ENCODE measurements around the gene PNPLA7.

PNPLA7 gene

DNA sequence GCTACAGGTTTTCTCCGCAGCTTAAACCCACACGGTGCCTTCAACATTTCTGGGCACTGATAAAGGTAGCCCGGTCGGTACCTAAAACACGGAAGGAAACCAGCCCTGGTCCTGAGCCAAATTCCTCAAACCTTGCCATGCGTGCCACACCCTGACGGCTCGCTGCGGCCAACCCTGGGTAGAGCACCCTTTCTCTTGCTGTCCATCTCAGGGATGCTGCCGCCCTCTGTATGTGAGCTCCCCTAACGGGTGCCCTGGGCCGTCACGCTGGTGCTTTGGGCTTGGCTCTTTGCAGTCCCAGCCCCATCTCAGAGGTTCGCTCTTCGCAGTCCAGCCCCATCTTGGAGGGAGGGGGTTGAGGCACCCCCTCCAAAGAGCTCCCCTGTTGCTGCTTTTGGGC is 43.9 kb downstream of the PNPLA7 start:
- Histone ChIP-seq H3K9ac (ENCODE audit: low read length) (no peak overlapping the region), H3K27ac (ENCODE audit: low read length) (no peak overlapping the region), H3K27me3 (ENCODE audit: control insufficient read depth, insufficient read depth, low read length) (no peaks in the 10 kb centered on the region), H3K36me3 (ENCODE audit: control insufficient read depth, low read depth, low read length) (no peaks in the 10 kb centered on the region), H3K9me3 (ENCODE audit: control insufficient read depth, low read depth, low read length) (peaks cover 6% of the 10 kb centered on the region), H3K4me3 (ENCODE audit: low read length) (no peak overlapping the region), H3K4me1 (ENCODE audit: control insufficient read depth, low read depth, low read length) (no peaks in the 10 kb centered on the region)

DNA sequence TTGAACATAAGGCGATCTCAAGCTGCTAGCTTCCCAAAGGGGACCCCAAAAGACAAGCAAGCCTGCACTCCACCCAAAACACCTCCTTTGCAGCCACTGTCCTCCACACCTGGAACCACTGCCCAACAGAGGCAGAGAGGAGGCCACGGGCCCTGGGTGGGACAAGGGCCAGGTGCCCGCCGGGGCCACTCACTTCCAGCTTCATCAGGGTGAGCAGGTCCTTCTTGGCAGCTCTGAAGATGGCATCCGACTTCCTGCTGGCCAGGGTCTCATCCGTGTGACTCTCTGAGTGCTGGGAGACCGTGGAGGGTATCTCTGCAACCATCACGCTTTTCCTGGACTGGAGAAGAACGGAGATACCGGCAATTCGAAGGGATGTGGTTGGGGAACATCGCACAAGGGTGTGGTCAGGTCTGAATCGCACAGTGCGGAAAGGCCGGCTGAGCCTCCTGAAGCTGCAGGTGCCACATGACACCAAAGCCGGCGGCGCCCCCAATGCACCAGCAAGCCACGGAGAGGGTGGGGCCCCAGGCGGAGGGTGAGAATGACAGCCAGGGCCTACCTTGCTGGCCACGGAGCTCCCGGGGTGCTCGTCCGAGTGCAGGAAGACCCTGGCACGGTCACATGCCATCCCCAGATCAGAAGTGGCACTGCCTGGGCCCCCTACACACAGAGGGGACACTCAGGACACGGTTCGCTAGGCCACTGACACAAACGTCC is 44.6 kb downstream of the PNPLA7 start:
- Histone ChIP-seq H3K27me3 (ENCODE audit: control insufficient read depth, insufficient read depth, low read length) (no peaks in the 10 kb centered on the region), H3K27ac (ENCODE audit: low read length) (no peak overlapping the region), H3K4me1 (ENCODE audit: control insufficient read depth, low read depth, low read length) (no peaks in the 10 kb centered on the region), H3K4me3 (ENCODE audit: low read length) (no peak overlapping the region), H3K9ac (ENCODE audit: low read length) (no peak overlapping the region), H3K9me3 (ENCODE audit: control insufficient read depth, low read depth, low read length) (peaks cover 6% of the 10 kb centered on the region), H3K36me3 (ENCODE audit: control insufficient read depth, low read depth, low read length) (no peaks in the 10 kb centered on the region)

DNA sequence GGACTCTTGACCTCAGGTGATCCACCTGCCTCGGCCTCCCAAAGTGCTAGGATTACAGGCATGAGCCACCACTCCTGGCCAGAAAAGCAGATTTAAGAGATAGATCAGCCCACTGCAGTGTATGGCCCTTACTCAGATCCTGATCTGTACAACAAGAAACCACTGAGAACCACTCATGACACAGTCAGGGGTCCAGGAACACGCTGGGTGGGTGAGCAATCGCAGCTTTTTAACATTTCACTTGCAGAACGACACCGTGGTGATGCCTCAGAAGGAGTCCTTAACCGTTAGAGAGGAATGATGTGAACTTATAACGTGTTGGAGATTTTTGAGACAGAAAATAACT is 45.8 kb downstream of the PNPLA7 start:
- Histone ChIP-seq H3K36me3 (ENCODE audit: control insufficient read depth, low read depth, low read length) (no peaks in the 10 kb centered on the region), H3K9me3 (ENCODE audit: control insufficient read depth, low read depth, low read length) (peaks cover 6% of the 10 kb centered on the region), H3K27ac (ENCODE audit: low read length) (no peak overlapping the region), H3K27me3 (ENCODE audit: control insufficient read depth, insufficient read depth, low read length) (no peaks in the 10 kb centered on the region), H3K9ac (ENCODE audit: low read length) (no peak overlapping the region), H3K4me3 (ENCODE audit: low read length) (no peak overlapping the region), H3K4me1 (ENCODE audit: control insufficient read depth, low read depth, low read length) (no peaks in the 10 kb centered on the region)

DNA sequence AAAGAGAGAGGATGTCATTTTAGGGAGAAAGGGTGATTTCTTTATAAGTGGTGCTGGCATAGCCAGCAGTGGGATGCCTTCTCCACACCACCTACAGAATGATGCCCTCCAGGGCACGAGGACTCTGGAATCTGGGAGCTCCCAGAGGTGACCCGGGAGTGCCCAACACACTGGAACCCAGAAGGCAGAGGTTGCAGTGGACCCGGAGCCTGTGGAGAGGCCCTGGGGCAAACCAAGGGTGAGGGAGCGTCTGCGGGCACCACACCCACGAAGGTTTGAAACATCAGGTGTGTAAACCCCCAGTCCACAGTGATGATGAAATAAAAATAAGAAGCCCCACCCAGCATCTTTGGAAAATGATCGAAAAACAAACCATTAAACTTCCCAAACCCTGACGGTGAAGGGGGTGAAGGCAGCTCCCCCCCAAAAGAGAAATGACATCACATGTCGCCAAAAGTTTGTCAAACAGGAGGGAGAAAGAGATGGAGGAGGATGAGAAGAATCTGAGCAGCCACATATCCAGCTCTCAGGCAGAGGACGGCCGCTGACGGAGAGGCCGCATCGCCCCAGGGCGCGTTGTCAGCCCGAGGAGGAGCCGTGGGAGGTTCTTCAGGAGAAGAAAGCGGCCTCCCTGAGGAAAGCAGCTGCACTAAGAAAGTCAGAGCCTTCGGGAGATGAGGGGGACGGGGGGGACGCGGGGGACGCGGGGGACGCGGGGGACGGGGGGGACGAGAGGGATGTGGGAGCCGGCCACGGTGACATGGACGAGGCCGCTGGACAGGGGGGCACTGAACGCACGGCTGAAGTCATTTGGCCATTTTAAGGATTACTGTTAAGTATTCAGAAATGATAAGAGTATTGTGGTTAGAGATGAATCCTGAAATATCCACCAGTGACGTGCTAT is 47.9 kb downstream of the PNPLA7 start:
- H3K4me3 ChIP-seq (ENCODE audit: low read length) = no peak overlapping the region
- no peaks in the 10 kb centered on the region for H3K4me1 ChIP-seq (ENCODE audit: control insufficient read depth, low read depth, low read length)
- no peaks in the 10 kb centered on the region for H3K27me3 ChIP-seq (ENCODE audit: control insufficient read depth, insufficient read depth, low read length)
- H3K9ac ChIP-seq (ENCODE audit: low read length) = no peak overlapping the region
- no peak overlapping the region for H3K27ac ChIP-seq (ENCODE audit: low read length)
- peaks cover 6% of the 10 kb centered on the region for H3K9me3 ChIP-seq (ENCODE audit: control insufficient read depth, low read depth, low read length)
- H3K36me3 ChIP-seq (ENCODE audit: control insufficient read depth, low read depth, low read length) = no peaks in the 10 kb centered on the region

DNA sequence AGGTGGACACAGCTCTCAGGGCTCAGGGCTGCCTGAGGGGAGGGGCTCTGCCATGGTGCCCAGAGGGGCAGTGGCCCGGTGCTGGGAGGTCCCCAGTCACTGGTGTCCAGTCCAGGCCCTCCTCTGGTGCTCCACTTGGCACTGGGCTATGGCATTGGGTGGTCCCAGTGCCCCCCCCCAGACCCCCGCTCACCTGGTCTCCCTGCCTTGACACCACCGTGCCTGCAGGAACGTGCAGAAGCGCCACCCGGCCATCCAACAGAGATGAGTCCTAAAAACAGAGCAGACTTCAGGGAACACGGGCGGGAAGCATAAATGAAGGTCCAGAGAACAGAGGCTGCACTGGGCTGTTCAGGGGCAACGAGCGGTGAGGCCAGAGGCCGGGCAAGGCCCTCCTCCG is 48.7 kb downstream of the PNPLA7 start:
- H3K9me3 ChIP-seq (ENCODE audit: control insufficient read depth, low read depth, low read length) = peaks cover 6% of the 10 kb centered on the region

DNA sequence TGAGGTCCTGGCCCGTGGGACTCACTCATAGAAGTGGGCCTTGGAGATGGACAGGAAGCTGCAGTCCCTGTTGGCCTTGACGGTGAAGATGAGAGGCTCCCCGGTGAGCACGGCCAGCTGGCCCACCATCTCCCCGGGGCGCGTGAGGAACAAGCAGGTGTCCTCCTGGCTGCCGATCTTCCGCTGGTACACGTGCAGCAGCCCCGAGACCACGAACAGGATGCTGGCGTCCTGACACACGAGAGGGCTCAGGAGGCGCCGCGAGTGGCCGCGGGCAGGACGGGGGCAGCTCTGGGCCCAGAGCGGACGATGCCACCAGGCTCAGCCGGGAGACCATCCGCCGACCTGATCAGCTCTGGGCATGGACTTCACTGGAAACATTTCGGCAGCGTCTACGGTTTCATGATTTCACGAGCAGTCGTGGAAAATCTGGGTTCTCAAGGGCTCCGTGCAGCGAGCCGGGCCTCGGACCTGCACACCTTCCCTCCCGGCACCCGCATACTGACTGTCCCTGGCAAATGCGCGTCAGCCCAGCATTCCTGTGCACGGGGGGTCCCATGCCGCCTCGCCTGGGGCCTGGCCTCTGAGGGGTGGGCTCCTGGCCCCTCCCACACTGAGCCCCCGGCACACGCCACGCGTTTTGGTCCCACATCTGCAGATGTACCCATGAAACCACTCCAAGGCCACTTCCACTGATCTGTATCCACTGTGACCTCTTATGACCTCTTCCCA is 49.4 kb downstream of the PNPLA7 start:
- Histone ChIP-seq H3K4me1 (ENCODE audit: control insufficient read depth, low read depth, low read length) (no peaks in the 10 kb centered on the region), H3K9me3 (ENCODE audit: control insufficient read depth, low read depth, low read length) (peaks cover 6% of the 10 kb centered on the region), H3K27ac (ENCODE audit: low read length) (no peak overlapping the region), H3K27me3 (ENCODE audit: control insufficient read depth, insufficient read depth, low read length) (no peaks in the 10 kb centered on the region), H3K4me3 (ENCODE audit: low read length) (no peak overlapping the region), H3K36me3 (ENCODE audit: control insufficient read depth, low read depth, low read length) (no peaks in the 10 kb centered on the region), H3K9ac (ENCODE audit: low read length) (no peak overlapping the region)

More for the DNA sequence above, 48.7 kb downstream of the PNPLA7 start:
- Histone ChIP-seq H3K4me3 (ENCODE audit: low read length) (no peak overlapping the region), H3K9ac (ENCODE audit: low read length) (no peak overlapping the region), H3K36me3 (ENCODE audit: control insufficient read depth, low read depth, low read length) (no peaks in the 10 kb centered on the region), H3K27me3 (ENCODE audit: control insufficient read depth, insufficient read depth, low read length) (no peaks in the 10 kb centered on the region), H3K27ac (ENCODE audit: low read length) (no peak overlapping the region), H3K4me1 (ENCODE audit: control insufficient read depth, low read depth, low read length) (no peaks in the 10 kb centered on the region)

DNA sequence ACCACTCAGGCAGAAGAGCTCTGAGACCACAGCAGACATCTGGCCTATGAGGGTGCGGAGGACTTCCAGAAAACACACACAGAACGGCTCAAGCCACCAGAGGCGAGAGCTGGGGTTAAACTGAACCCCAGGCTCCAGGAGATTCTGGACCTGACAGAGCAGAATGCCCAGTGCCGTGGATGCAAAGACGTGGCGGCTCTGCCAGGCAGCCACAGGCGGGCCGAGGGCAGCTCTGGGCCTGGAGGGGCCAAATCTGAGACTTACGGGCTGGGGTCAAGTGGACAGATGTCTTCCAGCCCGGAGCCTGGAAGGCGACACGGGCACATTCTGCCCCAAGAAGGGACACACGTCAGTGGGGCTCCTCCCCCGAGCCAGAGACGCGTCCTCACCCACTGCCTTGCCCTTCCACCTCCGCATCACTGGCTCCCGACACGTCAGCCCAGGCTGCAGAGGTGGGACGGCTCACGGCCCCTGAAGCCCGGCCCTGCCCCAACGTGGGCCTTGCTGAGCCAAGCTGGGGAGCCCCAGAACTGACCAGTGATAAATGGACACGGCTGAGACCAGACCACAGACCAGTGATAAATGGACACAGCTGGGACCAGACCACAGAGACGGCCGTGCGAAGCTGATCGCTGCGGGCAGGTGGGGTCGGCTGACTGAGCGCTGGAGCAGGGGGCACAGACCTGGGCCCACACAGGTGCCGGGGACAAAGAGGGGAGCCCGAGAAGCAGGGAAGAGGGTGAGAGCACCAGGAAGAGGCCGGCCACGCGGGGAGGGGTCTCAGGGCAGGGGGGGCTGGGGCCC is 50.1 kb downstream of the PNPLA7 start:
- no peak overlapping the region for H3K27ac ChIP-seq (ENCODE audit: low read length)
- H3K36me3 ChIP-seq (ENCODE audit: control insufficient read depth, low read depth, low read length) = no peaks in the 10 kb centered on the region
- H3K9ac ChIP-seq (ENCODE audit: low read length) = no peak overlapping the region
- H3K4me1 ChIP-seq (ENCODE audit: control insufficient read depth, low read depth, low read length) = no peaks in the 10 kb centered on the region
- H3K27me3 ChIP-seq (ENCODE audit: control insufficient read depth, insufficient read depth, low read length) = no peaks in the 10 kb centered on the region
- H3K4me3 ChIP-seq (ENCODE audit: low read length) = no peak overlapping the region
- H3K9me3 ChIP-seq (ENCODE audit: control insufficient read depth, low read depth, low read length) = peaks cover 6% of the 10 kb centered on the region

DNA sequence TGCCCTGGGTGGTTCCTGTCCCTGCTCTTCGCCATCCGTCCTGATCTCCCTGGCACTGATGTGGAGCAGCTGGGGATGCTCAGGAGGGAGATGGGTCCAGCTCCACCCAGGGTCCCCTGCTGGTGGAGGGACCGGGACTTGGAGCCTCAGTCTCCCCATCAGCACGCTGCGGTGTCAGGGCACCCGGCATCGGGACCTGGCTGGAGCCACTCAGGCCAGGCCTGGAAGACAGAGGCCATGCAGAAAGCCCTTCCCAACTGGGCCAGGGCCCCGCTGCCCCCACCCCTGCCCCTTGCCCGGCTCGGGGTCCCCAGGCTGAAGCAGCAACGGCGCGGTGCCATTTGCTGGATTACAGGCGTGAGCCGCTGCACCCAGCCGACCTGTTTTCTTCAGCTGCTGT is 50.8 kb downstream of the PNPLA7 start:
- Histone ChIP-seq H3K36me3 (ENCODE audit: control insufficient read depth, low read depth, low read length) (no peaks in the 10 kb centered on the region), H3K4me1 (ENCODE audit: control insufficient read depth, low read depth, low read length) (no peaks in the 10 kb centered on the region), H3K27ac (ENCODE audit: low read length) (no peak overlapping the region), H3K4me3 (ENCODE audit: low read length) (no peak overlapping the region), H3K9ac (ENCODE audit: low read length) (no peak overlapping the region), H3K27me3 (ENCODE audit: control insufficient read depth, insufficient read depth, low read length) (no peaks in the 10 kb centered on the region), H3K9me3 (ENCODE audit: control insufficient read depth, low read depth, low read length) (peaks cover 6% of the 10 kb centered on the region)

DNA sequence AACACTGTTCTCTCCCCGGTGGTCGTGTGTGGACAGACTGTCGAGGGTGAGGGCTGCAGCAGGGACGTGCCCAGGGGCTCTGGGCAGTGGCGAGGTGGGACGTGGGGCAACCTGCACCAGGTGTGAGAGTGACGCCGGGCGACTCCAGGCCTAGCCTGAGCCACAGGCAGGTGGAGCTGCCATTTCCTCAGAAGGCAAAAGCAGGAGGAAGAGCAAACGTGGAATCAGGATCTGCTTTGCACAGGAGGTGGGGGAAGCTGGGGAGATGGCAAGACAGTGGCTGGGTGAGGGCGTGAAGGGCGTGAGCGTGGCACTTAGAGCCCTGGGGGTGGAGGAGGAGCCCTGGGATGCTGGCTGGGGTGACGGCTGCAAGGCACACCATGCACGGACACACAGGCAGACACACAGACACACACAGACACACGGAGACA is 51.5 kb downstream of the PNPLA7 start:
- H3K4me3 ChIP-seq (ENCODE audit: low read length) = no peak overlapping the region
- no peak overlapping the region for H3K27ac ChIP-seq (ENCODE audit: low read length)
- peaks cover 3% of the 10 kb centered on the region for H3K9me3 ChIP-seq (ENCODE audit: control insufficient read depth, low read depth, low read length)
- H3K27me3 ChIP-seq (ENCODE audit: control insufficient read depth, insufficient read depth, low read length) = no peaks in the 10 kb centered on the region
- H3K9ac ChIP-seq (ENCODE audit: low read length) = no peak overlapping the region
- H3K36me3 ChIP-seq (ENCODE audit: control insufficient read depth, low read depth, low read length) = no peaks in the 10 kb centered on the region
- H3K4me1 ChIP-seq (ENCODE audit: control insufficient read depth, low read depth, low read length) = no peaks in the 10 kb centered on the region

DNA sequence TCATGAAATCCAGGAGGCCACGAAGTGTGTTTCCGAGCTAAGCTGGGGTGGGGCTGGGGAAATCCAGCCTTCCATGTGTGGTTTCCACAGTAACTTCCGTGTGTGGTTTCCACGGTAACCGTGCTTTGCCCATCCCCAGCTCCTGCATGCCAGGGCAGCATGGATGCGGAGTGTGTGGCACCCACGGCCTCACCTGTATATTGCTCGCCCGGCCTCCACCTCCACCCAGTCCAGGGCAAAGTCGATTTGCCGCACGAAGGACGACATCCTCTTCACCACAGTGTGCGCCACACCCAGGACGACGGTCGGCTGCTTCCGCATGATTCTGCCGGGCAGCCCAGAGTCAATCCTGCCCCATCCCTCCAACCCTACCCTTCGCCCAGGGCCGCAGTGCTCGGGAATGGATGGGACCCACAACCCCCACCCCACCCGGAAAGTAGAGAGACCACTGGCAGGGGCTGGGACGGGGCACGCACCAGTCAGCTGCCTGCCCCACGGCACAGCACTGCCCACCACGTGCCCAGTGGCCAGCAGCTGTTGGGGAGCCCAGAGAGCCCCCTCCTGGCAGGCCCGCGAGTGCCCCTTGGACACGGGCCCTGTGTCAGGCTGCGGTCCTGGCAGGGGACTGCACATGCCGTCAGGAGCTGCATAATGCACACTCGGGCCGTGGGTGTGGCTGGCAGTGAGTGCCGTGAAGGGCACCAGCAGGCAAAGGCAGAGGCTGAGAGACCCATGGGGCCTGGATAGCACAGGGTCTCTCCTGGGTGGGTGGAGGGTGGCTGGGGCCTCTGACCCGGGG is 52.1 kb downstream of the PNPLA7 start:
- no peaks in the 10 kb centered on the region for H3K27me3 ChIP-seq (ENCODE audit: control insufficient read depth, insufficient read depth, low read length)
- no peak overlapping the region for H3K27ac ChIP-seq (ENCODE audit: low read length)
- H3K36me3 ChIP-seq (ENCODE audit: control insufficient read depth, low read depth, low read length) = no peaks in the 10 kb centered on the region
- H3K9me3 ChIP-seq (ENCODE audit: control insufficient read depth, low read depth, low read length) = no peaks in the 10 kb centered on the region
- H3K9ac ChIP-seq (ENCODE audit: low read length) = no peak overlapping the region
- H3K4me1 ChIP-seq (ENCODE audit: control insufficient read depth, low read depth, low read length) = no peaks in the 10 kb centered on the region
- no peak overlapping the region for H3K4me3 ChIP-seq (ENCODE audit: low read length)
